ENCODE results near the gene TNIP1. TPM values are rescaled to one million over a fixed set of nuclear protein-coding genes. Genes with fewer than 3 reads are reported as not detected.

TNIP1 gene
- polyA plus RNA-seq, 6 donors from 2014 or later = 36.2 to 68.2 (median 55.5) TPM

- Mint-ChIP-seq H3K27ac (peak overlapping the region in 1 of 6 donors; percentile 65), H3K36me3 (peaks cover 35 to 51% of the 10 kb centered on the region in 2 donors), H3K4me1 (peaks cover 0 to 10% (median under 1%) of the 10 kb centered on the region in 3 donors), H3K4me3 (no peak overlapping the region), H3K27me3 (no peaks in the 10 kb centered on the region), H3K9me3 (no peaks in the 10 kb centered on the region)
- DNase-seq = no peak
- ATAC-seq (ENCODE audit: low read depth in 2 of 2) = no peak
These were observed 43.0 kb downstream of the TNIP1 start for GRCh38 chr5:151037561-151038411.

- peaks cover 0 to 14% (median 6%) of the 10 kb centered on the region in 3 donors for H3K4me1 Mint-ChIP-seq
- H3K27me3 Mint-ChIP-seq = no peaks in the 10 kb centered on the region
- H3K9me3 Mint-ChIP-seq = no peaks in the 10 kb centered on the region
- DNase-seq (no peak), ATAC-seq (ENCODE audit: low read depth in 2 of 2) (no peak)
- H3K36me3 Mint-ChIP-seq = peaks cover 35 to 58% of the 10 kb centered on the region in 2 donors
- H3K4me3 Mint-ChIP-seq = no peak overlapping the region
- H3K27ac Mint-ChIP-seq = peak overlapping the region in 1 of 6 donors; percentile 26
These were observed 44.3 kb downstream of the TNIP1 start for GRCh38 chr5:151036556-151036955.

GRCh38 chr5:151034422-151035379 is 46.1 kb downstream of the TNIP1 start:
- H3K27me3 Mint-ChIP-seq = no peaks in the 10 kb centered on the region
- ATAC-seq (ENCODE audit: low read depth in 2 of 2) = no peak
- H3K4me1 Mint-ChIP-seq = peaks cover 0 to 16% (median 6%) of the 10 kb centered on the region in 3 donors
- H3K9me3 Mint-ChIP-seq = no peaks in the 10 kb centered on the region
- peaks cover 35 to 68% of the 10 kb centered on the region in 2 donors for H3K36me3 Mint-ChIP-seq
- H3K4me3 Mint-ChIP-seq = no peak overlapping the region
- no peak overlapping the region for H3K27ac Mint-ChIP-seq
- DNase-seq = no peak

GRCh38 chr5:151033217-151033934 is 47.5 kb downstream of the TNIP1 start:
- peaks cover 0 to 12% (median 6%) of the 10 kb centered on the region in 3 donors for H3K4me1 Mint-ChIP-seq
- H3K27ac Mint-ChIP-seq = no peak overlapping the region
- H3K27me3 Mint-ChIP-seq = no peaks in the 10 kb centered on the region
- DNase-seq = no peak
- H3K36me3 Mint-ChIP-seq = peaks cover 37 to 66% of the 10 kb centered on the region in 2 donors
- ATAC-seq (ENCODE audit: low read depth in 2 of 2) = no peak
- no peaks in the 10 kb centered on the region for H3K9me3 Mint-ChIP-seq
- H3K4me3 Mint-ChIP-seq = no peak overlapping the region

GRCh38 chr5:151031554-151031953 is 49.3 kb downstream of the TNIP1 start:
- no peak for ATAC-seq (ENCODE audit: low read depth in 2 of 2)
- H3K36me3 Mint-ChIP-seq = peaks cover 29 to 52% of the 10 kb centered on the region in 2 donors

GRCh38 chr5:151030379-151030778 is 50.5 kb downstream of the TNIP1 start:
- DNase-seq (no peak), ATAC-seq (ENCODE audit: low read depth in 2 of 2) (no peak)
- Mint-ChIP-seq H3K27ac (peak overlapping the region in 1 of 6 donors; percentile 37), H3K27me3 (no peaks in the 10 kb centered on the region), H3K4me3 (no peak overlapping the region), H3K4me1 (peaks cover 0 to 9% (median 6%) of the 10 kb centered on the region in 3 donors), H3K9me3 (no peaks in the 10 kb centered on the region), H3K36me3 (peaks cover 21 to 45% of the 10 kb centered on the region in 2 donors)

More at GRCh38 chr5:151031554-151031953, 49.3 kb downstream of the TNIP1 start:
- DNase-seq = no peak
- peak overlapping the region in 1 of 6 donors; percentile 49 for H3K27ac Mint-ChIP-seq
- no peaks in the 10 kb centered on the region for H3K27me3 Mint-ChIP-seq
- peaks cover 0 to 9% (median 6%) of the 10 kb centered on the region in 3 donors for H3K4me1 Mint-ChIP-seq
- no peaks in the 10 kb centered on the region for H3K9me3 Mint-ChIP-seq
- H3K4me3 Mint-ChIP-seq = no peak overlapping the region

- ATAC-seq (ENCODE audit: low read depth in 2 of 2) = no peak
- Mint-ChIP-seq H3K27me3 (no peaks in the 10 kb centered on the region), H3K36me3 (peaks cover 21 to 41% of the 10 kb centered on the region in 2 donors), H3K9me3 (no peaks in the 10 kb centered on the region), H3K4me1 (peaks cover 0 to 9% (median 6%) of the 10 kb centered on the region in 3 donors), H3K4me3 (no peak overlapping the region), H3K27ac (no peak overlapping the region)
- DNase-seq = no peak
These were observed 50.8 kb downstream of the TNIP1 start for GRCh38 chr5:151030056-151030336.

GRCh38 chr5:151029179-151030055 is 51.4 kb downstream of the TNIP1 start:
- Mint-ChIP-seq H3K4me1 (peaks cover 0 to 14% (median 10%) of the 10 kb centered on the region in 3 donors), H3K36me3 (peaks cover 18 to 35% of the 10 kb centered on the region in 2 donors)

GRCh38 chr5:151028717-151029116 is 52.1 kb downstream of the TNIP1 start:
- peaks cover 0 to 16% (median 14%) of the 10 kb centered on the region in 3 donors for H3K4me1 Mint-ChIP-seq
- H3K27me3 Mint-ChIP-seq = no peaks in the 10 kb centered on the region
- peaks cover 11 to 29% of the 10 kb centered on the region in 2 donors for H3K36me3 Mint-ChIP-seq
- no peak for ATAC-seq (ENCODE audit: low read depth in 2 of 2)
- no peak for DNase-seq
- H3K9me3 Mint-ChIP-seq = no peaks in the 10 kb centered on the region
- peak overlapping the region in 1 of 8 donors; percentile 29 for H3K4me3 Mint-ChIP-seq
- H3K27ac Mint-ChIP-seq = peak overlapping the region in 1 of 6 donors; percentile 24

More at GRCh38 chr5:151029179-151030055, 51.4 kb downstream of the TNIP1 start:
- DNase-seq (no peak), ATAC-seq (ENCODE audit: low read depth in 2 of 2) (no peak)
- Mint-ChIP-seq H3K4me3 (no peak overlapping the region), H3K27ac (no peak overlapping the region), H3K27me3 (no peaks in the 10 kb centered on the region), H3K9me3 (no peaks in the 10 kb centered on the region)

- DNase-seq (no peak), ATAC-seq (ENCODE audit: low read depth in 2 of 2) (no peak)
- H3K27ac Mint-ChIP-seq = peak overlapping the region in 2 of 6 donors; percentile 24 to 58
- H3K4me3 Mint-ChIP-seq = no peak overlapping the region
- peaks cover 10 to 29% of the 10 kb centered on the region in 2 donors for H3K36me3 Mint-ChIP-seq
- H3K9me3 Mint-ChIP-seq = no peaks in the 10 kb centered on the region
- H3K4me1 Mint-ChIP-seq = peaks cover 0 to 16% (median 14%) of the 10 kb centered on the region in 3 donors
- no peaks in the 10 kb centered on the region for H3K27me3 Mint-ChIP-seq
These were observed 52.8 kb downstream of the TNIP1 start for GRCh38 chr5:151027961-151028479.

GRCh38 chr5:151026679-151027078 is 54.2 kb downstream of the TNIP1 start:
- Mint-ChIP-seq H3K36me3 (peaks cover 6 to 16% of the 10 kb centered on the region in 2 donors), H3K4me1 (peaks cover 4 to 24% (median 11%) of the 10 kb centered on the region in 3 donors)

GRCh38 chr5:151026088-151026487 is 54.7 kb downstream of the TNIP1 start:
- no peak overlapping the region for H3K4me3 Mint-ChIP-seq
- H3K9me3 Mint-ChIP-seq = no peaks in the 10 kb centered on the region
- peaks cover 5 to 10% of the 10 kb centered on the region in 2 donors for H3K36me3 Mint-ChIP-seq
- H3K27me3 Mint-ChIP-seq = peaks cover 0 to under 1% (median 0%) of the 10 kb centered on the region in 3 donors
- DNase-seq (no peak), ATAC-seq (ENCODE audit: low read depth in 2 of 2) (no peak)
- H3K27ac Mint-ChIP-seq = no peak overlapping the region
- H3K4me1 Mint-ChIP-seq = peaks cover 9 to 29% (median 10%) of the 10 kb centered on the region in 3 donors

More at GRCh38 chr5:151026679-151027078, 54.2 kb downstream of the TNIP1 start:
- Mint-ChIP-seq H3K4me3 (no peak overlapping the region), H3K27me3 (no peaks in the 10 kb centered on the region), H3K9me3 (no peaks in the 10 kb centered on the region), H3K27ac (peak overlapping the region in 3 of 6 donors; percentile 30 to 52 (median 43))
- DNase-seq = no peak
- no peak for ATAC-seq (ENCODE audit: low read depth in 2 of 2)
